WTC11 (cell line): Measurements from ENCODE around the gene SPTAN1. TPM values are rescaled to one million over a fixed set of nuclear protein-coding genes. Genes with fewer than 3 reads are reported as not detected.

ENCODE experiments used
- ATAC-seq: fragments of 200-7000 bp; cut with Tn5 transposase; 2 replicates; pipeline ENCODE4 v1.10.0; 2021; ENCODE audit warnings: mild to moderate bottlenecking, moderate library complexity
- CTCF ChIA-PET: fragments of 300-600 bp; sonication (Branson Sonifier 250); formaldehyde crosslinking; loops from one replicate; lab custom pipeline; 2021; ENCODE audit warnings: antibody characterized with exemption; lab: Charles Lee
- POLR2A ChIA-PET: fragments of 350-600 bp; sonication (Branson Sonifier 250); formaldehyde crosslinking; loops from one replicate; lab custom pipeline; 2021; ENCODE audit warnings: antibody characterized with exemption; lab: Charles Lee
- DNase-seq: peaks from one replicate; pipeline ENCODE4 v3.0.0; 2021; ENCODE audit warnings: low spot score
- H3K27ac Mint-ChIP-seq: 2 replicates; pipeline ENCODE4 v1.8.0; 2021; ENCODE audit warnings: mixed read lengths
- H3K27me3 Mint-ChIP-seq: 2 replicates; pipeline ENCODE4 v1.8.0; 2021; ENCODE audit warnings: low read depth, mild to moderate bottlenecking, moderate library complexity, mixed read lengths
- H3K36me3 Mint-ChIP-seq: 2 replicates; pipeline ENCODE4 v1.8.0; 2021; ENCODE audit warnings: mixed read lengths
- H3K4me1 Mint-ChIP-seq: 2 replicates; pipeline ENCODE4 v1.8.0; 2022; ENCODE audit warnings: mixed read lengths
- H3K4me3 Mint-ChIP-seq: 2 replicates; pipeline ENCODE4 v1.8.0; 2021; ENCODE audit warnings: mild to moderate bottlenecking, moderate library complexity, mixed read lengths
- H3K9me3 Mint-ChIP-seq: 2 replicates; pipeline ENCODE4 v1.8.0; 2021; ENCODE audit warnings: mixed read lengths
- ATF1 ChIP-seq: sonication (generic); formaldehyde crosslinking; IDR thresholded peaks from 2 replicates; pipeline ENCODE4 v1.8.1; 2023; ENCODE audit warnings: mild to moderate bottlenecking, moderate library complexity, missing genetic modification reagents
- ESRRA ChIP-seq: sonication (generic); formaldehyde crosslinking; IDR thresholded peaks from 2 replicates; pipeline ENCODE4 v1.8.1; 2022; ENCODE audit warnings: mild to moderate bottlenecking, missing genetic modification reagents, borderline replicate concordance
- ETV6 ChIP-seq: sonication (generic); formaldehyde crosslinking; IDR thresholded peaks from 2 replicates; pipeline ENCODE4 v1.8.1; 2022; ENCODE audit warnings: mild to moderate bottlenecking, missing genetic modification reagents
- FOXP1 ChIP-seq: sonication (generic); formaldehyde crosslinking; IDR thresholded peaks from 2 replicates; pipeline ENCODE4 v1.8.0; 2022; ENCODE audit warnings: missing genetic modification reagents, mild to moderate bottlenecking, moderate library complexity, borderline replicate concordance
- GABPB1 ChIP-seq: sonication (generic); formaldehyde crosslinking; IDR thresholded peaks from 2 replicates; pipeline ENCODE4 v1.8.1; 2023; ENCODE audit warnings: mild to moderate bottlenecking, missing genetic modification reagents
- KAT7 ChIP-seq: sonication (generic); formaldehyde crosslinking; IDR thresholded peaks from 2 replicates; pipeline ENCODE4 v1.8.1; 2023; ENCODE audit warnings: missing genetic modification reagents, mild to moderate bottlenecking, borderline replicate concordance
- PRRX2 ChIP-seq: fragments of 250-450 bp; sonication (Bioruptor Pico); IDR thresholded peaks from 2 replicates; pipeline ENCODE4 v1.8.0; 2021; ENCODE audit warnings: mild to moderate bottlenecking
- TP53 ChIP-seq: sonication (generic); formaldehyde crosslinking; IDR thresholded peaks from 2 replicates; pipeline ENCODE4 v1.8.1; 2023; ENCODE audit warnings: mild to moderate bottlenecking, missing genetic modification reagents
- total RNA-seq: library from RNA; stranded (reverse); gene quantifications from 3 replicates; pipeline ENCODE4 v1.2.3, GENCODE V29; 2021
- TF ChIP-seq, protein P1 (sequence below): sonication (generic); formaldehyde crosslinking; IDR thresholded peaks from 2 replicates; pipeline ENCODE4 v1.8.0; 2023; ENCODE audit warnings: missing genetic modification reagents, mild to moderate bottlenecking, borderline replicate concordance
- TF ChIP-seq, protein P2 (sequence below): fragments of 250-450 bp; sonication (Bioruptor Pico); IDR thresholded peaks from 2 replicates; pipeline ENCODE4 v1.9.0; 2021; ENCODE audit warnings: mild to moderate bottlenecking
- TF ChIP-seq, protein P3 (sequence below): fragments of 250-450 bp; sonication (Bioruptor Pico); IDR thresholded peaks from 2 replicates; pipeline ENCODE4 v1.9.0; 2021; ENCODE audit warnings: mild to moderate bottlenecking, borderline replicate concordance

SPTAN1 gene
- total RNA-seq, 1 experiment from 2014 or later = 255 TPM

DNA sequence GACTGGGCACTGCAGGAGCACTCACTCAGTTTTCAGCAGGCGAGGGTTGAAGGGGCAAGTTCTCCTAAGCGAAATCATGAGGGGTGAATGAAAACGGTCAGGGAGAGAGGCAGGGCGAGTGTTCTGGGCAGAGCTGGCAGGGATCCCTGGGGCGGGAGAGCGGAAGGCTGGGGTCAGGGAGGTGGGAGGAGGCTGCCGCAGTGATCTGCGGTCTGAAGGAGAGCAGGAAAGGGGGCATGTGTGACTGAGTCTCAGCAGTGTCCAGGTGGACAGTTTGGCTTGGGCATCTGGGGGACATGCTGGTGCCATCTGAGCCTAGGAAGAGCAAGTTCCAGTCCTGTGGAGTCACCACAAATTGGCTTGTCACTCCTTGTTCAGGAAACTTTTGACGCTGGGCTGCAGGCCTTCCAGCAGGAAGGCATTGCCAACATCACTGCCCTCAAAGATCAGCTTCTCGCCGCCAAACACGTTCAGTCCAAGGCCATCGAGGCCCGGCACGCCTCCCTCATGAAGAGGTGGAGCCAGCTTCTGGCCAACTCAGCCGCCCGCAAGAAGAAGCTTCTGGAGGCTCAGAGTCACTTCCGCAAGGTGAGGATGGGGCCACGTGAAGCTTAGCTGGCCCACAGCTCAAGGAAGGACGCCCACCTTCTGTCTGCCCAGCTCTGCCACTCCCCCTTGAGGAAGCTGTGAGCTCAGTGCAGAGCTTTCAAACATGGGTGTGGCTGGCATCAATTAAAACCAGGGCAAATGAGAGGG is 73.2 kb downstream of the SPTAN1 start (continued):
- TF ChIP-seq, protein P1, sequence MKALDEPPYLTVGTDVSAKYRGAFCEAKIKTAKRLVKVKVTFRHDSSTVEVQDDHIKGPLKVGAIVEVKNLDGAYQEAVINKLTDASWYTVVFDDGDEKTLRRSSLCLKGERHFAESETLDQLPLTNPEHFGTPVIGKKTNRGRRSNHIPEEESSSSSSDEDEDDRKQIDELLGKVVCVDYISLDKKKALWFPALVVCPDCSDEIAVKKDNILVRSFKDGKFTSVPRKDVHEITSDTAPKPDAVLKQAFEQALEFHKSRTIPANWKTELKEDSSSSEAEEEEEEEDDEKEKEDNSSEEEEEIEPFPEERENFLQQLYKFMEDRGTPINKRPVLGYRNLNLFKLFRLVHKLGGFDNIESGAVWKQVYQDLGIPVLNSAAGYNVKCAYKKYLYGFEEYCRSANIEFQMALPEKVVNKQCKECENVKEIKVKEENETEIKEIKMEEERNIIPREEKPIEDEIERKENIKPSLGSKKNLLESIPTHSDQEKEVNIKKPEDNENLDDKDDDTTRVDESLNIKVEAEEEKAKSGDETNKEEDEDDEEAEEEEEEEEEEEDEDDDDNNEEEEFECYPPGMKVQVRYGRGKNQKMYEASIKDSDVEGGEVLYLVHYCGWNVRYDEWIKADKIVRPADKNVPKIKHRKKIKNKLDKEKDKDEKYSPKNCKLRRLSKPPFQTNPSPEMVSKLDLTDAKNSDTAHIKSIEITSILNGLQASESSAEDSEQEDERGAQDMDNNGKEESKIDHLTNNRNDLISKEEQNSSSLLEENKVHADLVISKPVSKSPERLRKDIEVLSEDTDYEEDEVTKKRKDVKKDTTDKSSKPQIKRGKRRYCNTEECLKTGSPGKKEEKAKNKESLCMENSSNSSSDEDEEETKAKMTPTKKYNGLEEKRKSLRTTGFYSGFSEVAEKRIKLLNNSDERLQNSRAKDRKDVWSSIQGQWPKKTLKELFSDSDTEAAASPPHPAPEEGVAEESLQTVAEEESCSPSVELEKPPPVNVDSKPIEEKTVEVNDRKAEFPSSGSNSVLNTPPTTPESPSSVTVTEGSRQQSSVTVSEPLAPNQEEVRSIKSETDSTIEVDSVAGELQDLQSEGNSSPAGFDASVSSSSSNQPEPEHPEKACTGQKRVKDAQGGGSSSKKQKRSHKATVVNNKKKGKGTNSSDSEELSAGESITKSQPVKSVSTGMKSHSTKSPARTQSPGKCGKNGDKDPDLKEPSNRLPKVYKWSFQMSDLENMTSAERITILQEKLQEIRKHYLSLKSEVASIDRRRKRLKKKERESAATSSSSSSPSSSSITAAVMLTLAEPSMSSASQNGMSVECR = no peak
- TF ChIP-seq ESRRA (CRISPR knock-in tag) (no peak), KAT7 (no peak), GABPB1 (CRISPR knock-in tag) (no peak), FOXP1 (CRISPR knock-in tag) (no peak), PRRX2 (CRISPR knock-in tag) (no peak)
- TF ChIP-seq, protein P2, sequence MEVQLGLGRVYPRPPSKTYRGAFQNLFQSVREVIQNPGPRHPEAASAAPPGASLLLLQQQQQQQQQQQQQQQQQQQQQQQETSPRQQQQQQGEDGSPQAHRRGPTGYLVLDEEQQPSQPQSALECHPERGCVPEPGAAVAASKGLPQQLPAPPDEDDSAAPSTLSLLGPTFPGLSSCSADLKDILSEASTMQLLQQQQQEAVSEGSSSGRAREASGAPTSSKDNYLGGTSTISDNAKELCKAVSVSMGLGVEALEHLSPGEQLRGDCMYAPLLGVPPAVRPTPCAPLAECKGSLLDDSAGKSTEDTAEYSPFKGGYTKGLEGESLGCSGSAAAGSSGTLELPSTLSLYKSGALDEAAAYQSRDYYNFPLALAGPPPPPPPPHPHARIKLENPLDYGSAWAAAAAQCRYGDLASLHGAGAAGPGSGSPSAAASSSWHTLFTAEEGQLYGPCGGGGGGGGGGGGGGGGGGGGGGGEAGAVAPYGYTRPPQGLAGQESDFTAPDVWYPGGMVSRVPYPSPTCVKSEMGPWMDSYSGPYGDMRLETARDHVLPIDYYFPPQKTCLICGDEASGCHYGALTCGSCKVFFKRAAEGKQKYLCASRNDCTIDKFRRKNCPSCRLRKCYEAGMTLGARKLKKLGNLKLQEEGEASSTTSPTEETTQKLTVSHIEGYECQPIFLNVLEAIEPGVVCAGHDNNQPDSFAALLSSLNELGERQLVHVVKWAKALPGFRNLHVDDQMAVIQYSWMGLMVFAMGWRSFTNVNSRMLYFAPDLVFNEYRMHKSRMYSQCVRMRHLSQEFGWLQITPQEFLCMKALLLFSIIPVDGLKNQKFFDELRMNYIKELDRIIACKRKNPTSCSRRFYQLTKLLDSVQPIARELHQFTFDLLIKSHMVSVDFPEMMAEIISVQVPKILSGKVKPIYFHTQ (CRISPR knock-in tag) = no peak

DNA sequence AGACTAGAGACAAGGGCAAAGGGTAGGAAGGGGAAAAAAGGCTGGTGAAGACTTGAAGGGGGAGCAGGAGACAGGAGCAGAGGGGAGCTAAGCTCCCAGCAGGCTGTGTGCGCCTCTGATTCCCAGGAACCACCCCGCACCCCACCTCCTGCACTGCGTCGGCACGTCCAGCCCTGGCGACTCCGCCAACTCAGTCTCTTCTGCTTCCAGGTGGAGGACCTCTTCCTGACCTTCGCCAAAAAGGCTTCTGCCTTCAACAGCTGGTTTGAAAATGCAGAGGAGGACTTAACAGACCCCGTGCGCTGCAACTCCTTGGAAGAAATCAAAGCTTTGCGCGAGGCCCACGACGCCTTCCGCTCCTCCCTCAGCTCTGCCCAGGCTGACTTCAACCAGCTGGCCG is 73.8 kb downstream of the SPTAN1 start:
- no peaks in the 10 kb centered on the region for H3K9me3 Mint-ChIP-seq
- H3K27me3 Mint-ChIP-seq = no peaks in the 10 kb centered on the region
- no peak overlapping the region for H3K4me3 Mint-ChIP-seq
- DNase-seq (no peak), ATAC-seq (no peak)
- TF ChIP-seq ATF1 (CRISPR knock-in tag) (no peak), TP53 (no peak), ETV6 (CRISPR knock-in tag) (no peak)
- TF ChIP-seq, protein P3, sequence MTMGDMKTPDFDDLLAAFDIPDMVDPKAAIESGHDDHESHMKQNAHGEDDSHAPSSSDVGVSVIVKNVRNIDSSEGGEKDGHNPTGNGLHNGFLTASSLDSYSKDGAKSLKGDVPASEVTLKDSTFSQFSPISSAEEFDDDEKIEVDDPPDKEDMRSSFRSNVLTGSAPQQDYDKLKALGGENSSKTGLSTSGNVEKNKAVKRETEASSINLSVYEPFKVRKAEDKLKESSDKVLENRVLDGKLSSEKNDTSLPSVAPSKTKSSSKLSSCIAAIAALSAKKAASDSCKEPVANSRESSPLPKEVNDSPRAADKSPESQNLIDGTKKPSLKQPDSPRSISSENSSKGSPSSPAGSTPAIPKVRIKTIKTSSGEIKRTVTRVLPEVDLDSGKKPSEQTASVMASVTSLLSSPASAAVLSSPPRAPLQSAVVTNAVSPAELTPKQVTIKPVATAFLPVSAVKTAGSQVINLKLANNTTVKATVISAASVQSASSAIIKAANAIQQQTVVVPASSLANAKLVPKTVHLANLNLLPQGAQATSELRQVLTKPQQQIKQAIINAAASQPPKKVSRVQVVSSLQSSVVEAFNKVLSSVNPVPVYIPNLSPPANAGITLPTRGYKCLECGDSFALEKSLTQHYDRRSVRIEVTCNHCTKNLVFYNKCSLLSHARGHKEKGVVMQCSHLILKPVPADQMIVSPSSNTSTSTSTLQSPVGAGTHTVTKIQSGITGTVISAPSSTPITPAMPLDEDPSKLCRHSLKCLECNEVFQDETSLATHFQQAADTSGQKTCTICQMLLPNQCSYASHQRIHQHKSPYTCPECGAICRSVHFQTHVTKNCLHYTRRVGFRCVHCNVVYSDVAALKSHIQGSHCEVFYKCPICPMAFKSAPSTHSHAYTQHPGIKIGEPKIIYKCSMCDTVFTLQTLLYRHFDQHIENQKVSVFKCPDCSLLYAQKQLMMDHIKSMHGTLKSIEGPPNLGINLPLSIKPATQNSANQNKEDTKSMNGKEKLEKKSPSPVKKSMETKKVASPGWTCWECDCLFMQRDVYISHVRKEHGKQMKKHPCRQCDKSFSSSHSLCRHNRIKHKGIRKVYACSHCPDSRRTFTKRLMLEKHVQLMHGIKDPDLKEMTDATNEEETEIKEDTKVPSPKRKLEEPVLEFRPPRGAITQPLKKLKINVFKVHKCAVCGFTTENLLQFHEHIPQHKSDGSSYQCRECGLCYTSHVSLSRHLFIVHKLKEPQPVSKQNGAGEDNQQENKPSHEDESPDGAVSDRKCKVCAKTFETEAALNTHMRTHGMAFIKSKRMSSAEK = no peak
- no peaks in the 10 kb centered on the region for H3K4me1 Mint-ChIP-seq
- CTCF ChIA-PET = interaction anchor here (0.7 to 1.7 kb wide), 3 partner anchors 9 to 188 kb away, joined by 3 to 12 read pairs (median 9); partner anchors contain the start of gene GLE1
- no peak overlapping the region for H3K27ac Mint-ChIP-seq
- peaks cover 47% of the 10 kb centered on the region for H3K36me3 Mint-ChIP-seq
- POLR2A ChIA-PET = no interaction called here
